ENCODE results near the gene PPP1R12C. TPM values are rescaled to one million over a fixed set of nuclear protein-coding genes. Genes with fewer than 3 reads are reported as not detected.

Gene PPP1R12C
- total RNA-seq, 4 donors from 2014 or later, result 40.0 to 110 (median 76.1) TPM

GRCh38 chr19:55044771-55045716 lies 72.4 kb downstream of the PPP1R12C start:
- no peaks in the 10 kb centered on the region for H3K9me3 ChIP-seq
- no peak overlapping the region for H3K27ac ChIP-seq
- H3K36me3 ChIP-seq, result peaks cover 44 to 59% of the 10 kb centered on the region in 2 donors
- DNase-seq, result no peak
- H3K4me3 ChIP-seq (replicated peaks in 1 of 3), result no peak overlapping the region
- no peak for TF ChIP-seq POLR2A (IDR thresholded peaks at IDR 0.05)
- no peak for TF ChIP-seq CTCF (IDR thresholded peaks at IDR 0.05)
- WGBS, 2 donors, result 96 to 97% methylated on average over 11 to 18 of the region's 30 CpGs
- H3K4me1 ChIP-seq, result no peaks in the 10 kb centered on the region
- no peaks in the 10 kb centered on the region for H3K27me3 ChIP-seq
- intact Hi-C loops (cut with DNase I), result no loop called here

GRCh38 chr19:55044286-55044685 lies 73.2 kb downstream of the PPP1R12C start:
- Histone ChIP-seq H3K36me3 (peaks cover 44 to 61% of the 10 kb centered on the region in 2 donors), H3K27me3 (no peaks in the 10 kb centered on the region), H3K4me3 (replicated peaks in 1 of 3) (no peak overlapping the region), H3K4me1 (no peaks in the 10 kb centered on the region), H3K9me3 (no peaks in the 10 kb centered on the region), H3K27ac (no peak overlapping the region)
- 96 to 97% methylated on average over 3 to 5 of the region's 5 CpGs for WGBS, 2 donors
- intact Hi-C loops (cut with DNase I), result no loop called here
- TF ChIP-seq POLR2A (IDR thresholded peaks at IDR 0.05) (no peak), CTCF (IDR thresholded peaks at IDR 0.05) (no peak)
- no peak for DNase-seq

DNA sequence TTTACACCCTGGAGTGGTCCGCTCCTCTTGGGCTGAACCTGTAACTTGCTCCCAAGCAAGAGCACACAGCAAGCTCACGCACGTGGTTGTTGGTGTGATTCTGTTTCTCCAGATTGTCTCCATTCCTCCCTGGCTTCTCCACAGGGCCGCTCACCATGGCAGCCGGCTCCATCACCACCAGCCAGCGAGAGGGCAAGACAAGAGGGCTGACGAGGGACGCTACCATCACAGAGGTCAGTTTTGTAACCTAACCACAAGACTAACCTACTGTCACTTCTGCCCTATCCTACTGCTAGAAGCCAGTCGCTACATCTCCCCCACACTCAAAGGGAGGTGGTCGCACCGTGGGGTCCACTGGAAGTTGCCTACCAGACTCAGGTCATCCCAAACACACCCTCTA lies 74.7 kb downstream of the PPP1R12C start:
- H3K27ac ChIP-seq, result no peak overlapping the region
- intact Hi-C loops (cut with DNase I), result no loop called here
- no peaks in the 10 kb centered on the region for H3K9me3 ChIP-seq
- no peak for DNase-seq
- peaks cover 32 to 49% of the 10 kb centered on the region in 2 donors for H3K36me3 ChIP-seq
- 70 to 81% methylated on average over 11 of the region's 11 CpGs for WGBS, 2 donors
- no peaks in the 10 kb centered on the region for H3K27me3 ChIP-seq
- H3K4me1 ChIP-seq, result no peaks in the 10 kb centered on the region
- no peak overlapping the region for H3K4me3 ChIP-seq (replicated peaks in 1 of 3)
- TF ChIP-seq POLR2A (IDR thresholded peaks at IDR 0.05) (no peak), CTCF (IDR thresholded peaks at IDR 0.05) (no peak)

GRCh38 chr19:55042344-55042678 lies 75.1 kb downstream of the PPP1R12C start:
- DNase-seq, result no peak
- H3K4me1 ChIP-seq, result no peaks in the 10 kb centered on the region
- H3K4me3 ChIP-seq (replicated peaks in 1 of 3), result no peak overlapping the region
- intact Hi-C loops (cut with DNase I), result no loop called here
- no peak overlapping the region for H3K27ac ChIP-seq
- WGBS, 2 donors, result 92 to 95% methylated on average over 9 of the region's 9 CpGs
- H3K36me3 ChIP-seq, result peaks cover 28 to 45% of the 10 kb centered on the region in 2 donors
- no peaks in the 10 kb centered on the region for H3K9me3 ChIP-seq
- no peaks in the 10 kb centered on the region for H3K27me3 ChIP-seq
- TF ChIP-seq POLR2A (IDR thresholded peaks at IDR 0.05) (no peak), CTCF (IDR thresholded peaks at IDR 0.05) (no peak)

- Histone ChIP-seq H3K27ac (no peak overlapping the region), H3K27me3 (no peaks in the 10 kb centered on the region), H3K9me3 (no peaks in the 10 kb centered on the region), H3K36me3 (peaks cover 23 to 40% of the 10 kb centered on the region in 2 donors), H3K4me3 (replicated peaks in 1 of 3) (no peak overlapping the region), H3K4me1 (no peaks in the 10 kb centered on the region)
- no peak for DNase-seq
- TF ChIP-seq POLR2A (IDR thresholded peaks at IDR 0.05), result no peak
- TF ChIP-seq CTCF (IDR thresholded peaks at IDR 0.05), result no peak
- intact Hi-C loops (cut with DNase I), result no loop called here
- 75% methylated on average over 29 to 30 of the region's 30 CpGs for WGBS, 2 donors
These were observed 75.7 kb downstream of the PPP1R12C start for GRCh38 chr19:55041627-55042343.
